Pancreas (tissue), 10 donors: ENCODE measurements around the gene TIMM17B. TPM values are rescaled to one million over a fixed set of nuclear protein-coding genes. Genes with fewer than 3 reads are reported as not detected.
"Not testable (repeated sequence)": the region's sequence is repeated elsewhere in the genome, so short reads cannot be mapped to it uniquely, and the experiment has no call there.

Experiments
- ATAC-seq, 4 donors: fragments of 200-7000 bp; cut with Tn5 transposase; one replicate each; pipeline versions ENCODE4 v1.8.0 to v1.9.1; 2020; ENCODE audit warnings: mild to moderate bottlenecking in 4 of 4, moderate library complexity in 4 of 4
- DNase-seq, 6 donors: peaks; one replicate each; pipeline ENCODE4 v3.0.0-alpha.2; 2020
- FAIRE-seq: peaks from 2 replicates; lab custom pipeline; 2012; peaks lifted over from hg19 to GRCh38; lab: Jason Lieb, UNC
- H3K27ac ChIP-seq, 4 donors: fragments of 200-600 bp; sonication (generic); 1 replicate in 3 of 4; 2 replicates in 1 of 4; pipeline versions ENCODE4 v1.5.0 to v1.8.0; 2020
- H3K27me3 ChIP-seq, 4 donors: fragments of 200-600 bp; one replicate each; pipeline ENCODE4 v1.8.0; 2021
- H3K36me3 ChIP-seq, 3 donors: fragments of 200-600 bp; sonication (generic) in 1 of 3; one replicate each; pipeline versions ENCODE4 v1.5.0 to v1.8.0; 2020 to 2021
- H3K4me1 ChIP-seq, 3 donors: fragments of 200-600 bp; one replicate each; pipeline ENCODE4 v1.8.0; 2021
- H3K4me3 ChIP-seq, 4 donors: fragments of 200-600 bp; sonication (generic) in 2 of 4; one replicate each; pipeline versions ENCODE4 v1.5.0 to v1.8.0; 2020 to 2021
- H3K9me3 ChIP-seq, 4 donors: fragments of 200-600 bp; one replicate each; pipeline ENCODE4 v1.8.0; 2021
- CTCF ChIP-seq, 4 donors: fragments of 200-600 bp; sonication (generic) in 3 of 4; IDR thresholded peaks; one replicate each; pipeline versions ENCODE4 v1.5.0 to v1.8.0; 2021; ENCODE audit warnings: antibody characterized with exemption in 4 of 4
- WGBS, 2 donors: extraction: QIAGEN DNeasy Blood & Tissue Kit; methylation state at CpG; one replicate each; pipeline ENCODE4 v1.1.7; 2013; 5-methylcytosine and 5-hydroxymethylcytosine counted together
- intact Hi-C, 3 donors: fragments of 100-400 bp; cut with DNase I; formaldehyde crosslinking; loops; one replicate each; pipeline versions ENCODE4 v1.11.1 to v1.14.2; 2022
- polyA plus RNA-seq, 2 donors: library from polyadenylated mRNA; stranded (reverse); fragments of 200-250 nt; gene quantifications; one replicate each; pipeline ENCODE4 v1.2.3, GENCODE V29; 2013
- total RNA-seq, 6 donors: library from RNA; stranded (reverse); fragmentation: NEBNext Ultra II Directional in 4 of 6; extraction: Animal tissue kit (Norgen Biotek cat#: 25700) in 4 of 6; gene quantifications; one replicate each; pipeline versions ENCODE4 v1.2.1 to v1.2.4, GENCODE V29; 2021 to 2023
- donor health status: healthy with polysubstance abuse.
- donor health status: DM: no; HTN: no; CAD: no; lungs with moderate emphysema.
- donor health status: DM: no; HTN: no; CAD: no.
- donor health status: control.
- donor health status: control.
- donor health status: Bipolar disorder and iron deficiency.
- donor health status: DM: yes; HTN: yes; CAD: no.
- donor health status: DM: no; HTN: no; CAD: no.
- donor health status: DM: no; HTN: no; CAD: no.
- donor health status: DM: yes; HTN: yes; CAD: no.

TIMM17B gene
- total and polyA plus RNA-seq, 8 donors: 15.7 to 48.9 (median 22.5) TPM

- 31 to 37% methylated on average over 4 of the region's 4 CpGs for WGBS, 2 donors
- no peaks in the 10 kb centered on the region for H3K9me3 ChIP-seq
- intact Hi-C loops: no loop called here
- H3K4me1 ChIP-seq: no peaks in the 10 kb centered on the region
- no peak overlapping the region for H3K4me3 ChIP-seq
- no peak for ATAC-seq
- no peak overlapping the region for H3K27ac ChIP-seq
- no peaks in the 10 kb centered on the region for H3K27me3 ChIP-seq
- H3K36me3 ChIP-seq: no peaks in the 10 kb centered on the region
- DNase-seq: no peak
- TF ChIP-seq CTCF (IDR thresholded peaks at IDR 0.05): no peak
- no peak for FAIRE-seq
Observed at GRCh38 chrX:48864210-48864609, 33.4 kb downstream of the TIMM17B start.

- FAIRE-seq (no peak), DNase-seq (no peak), ATAC-seq (no peak)
- intact Hi-C loops: no loop called here
- no peaks in the 10 kb centered on the region for H3K9me3 ChIP-seq
- H3K27me3 ChIP-seq: peaks cover 0 to 8% (median under 1%) of the 10 kb centered on the region in 4 donors
- no peak overlapping the region for H3K4me3 ChIP-seq
- WGBS, 2 donors: 30 to 39% methylated on average over 5 of the region's 5 CpGs
- no peak for TF ChIP-seq CTCF (IDR thresholded peaks at IDR 0.05)
- no peaks in the 10 kb centered on the region for H3K4me1 ChIP-seq
- H3K36me3 ChIP-seq: no peaks in the 10 kb centered on the region
- no peak overlapping the region for H3K27ac ChIP-seq
Observed at GRCh38 chrX:48854898-48855297, 42.7 kb downstream of the TIMM17B start.

GRCh38 chrX:48854121-48854804 is 43.3 kb downstream of the TIMM17B start:
- H3K4me1 ChIP-seq, intact Hi-C loops, ATAC-seq, H3K9me3 ChIP-seq, H3K4me3 ChIP-seq, DNase-seq, FAIRE-seq, H3K36me3 ChIP-seq, H3K27ac ChIP-seq: not testable (repeated sequence)
- peaks cover 0 to 12% (median 3%) of the 10 kb centered on the region in 4 donors for H3K27me3 ChIP-seq
- WGBS, 2 donors: 77 to 89% methylated on average over 12 of the region's 12 CpGs

GRCh38 chrX:48853494-48853893 is 44.1 kb downstream of the TIMM17B start:
- H3K9me3 ChIP-seq, ATAC-seq, FAIRE-seq, H3K27ac ChIP-seq, DNase-seq, H3K4me3 ChIP-seq, H3K4me1 ChIP-seq, H3K36me3 ChIP-seq, intact Hi-C loops: not testable (repeated sequence)
- peaks cover 0 to 15% (median 3%) of the 10 kb centered on the region in 4 donors for H3K27me3 ChIP-seq

- Histone ChIP-seq H3K27ac (no peak overlapping the region), H3K9me3 (no peaks in the 10 kb centered on the region), H3K4me1 (no peaks in the 10 kb centered on the region), H3K27me3 (peaks cover 0 to 15% (median 5%) of the 10 kb centered on the region in 4 donors), H3K4me3 (no peak overlapping the region), H3K36me3 (no peaks in the 10 kb centered on the region)
- no peak for DNase-seq
- no peak for ATAC-seq
- FAIRE-seq: no peak
- intact Hi-C loops: no loop called here
- TF ChIP-seq CTCF (IDR thresholded peaks at IDR 0.05): no peak
- 72% methylated on average over 7 of the region's 7 CpGs for WGBS, 2 donors
Observed at GRCh38 chrX:48852857-48853256, 44.7 kb downstream of the TIMM17B start.

GRCh38 chrX:48848847-48849246 is 48.7 kb downstream of the TIMM17B start:
- WGBS, 2 donors: 31 to 40% methylated on average over 1 of the region's 1 CpG
- no peaks in the 10 kb centered on the region for H3K36me3 ChIP-seq
- H3K4me1 ChIP-seq: no peaks in the 10 kb centered on the region
- FAIRE-seq (no peak), ATAC-seq (no peak), DNase-seq (no peak)
- H3K4me3 ChIP-seq: no peak overlapping the region
- H3K27ac ChIP-seq: no peak overlapping the region
- H3K27me3 ChIP-seq: peaks cover 0 to 12% (median 5%) of the 10 kb centered on the region in 4 donors
- intact Hi-C loops: no loop called here
- H3K9me3 ChIP-seq: no peaks in the 10 kb centered on the region
- no peak for TF ChIP-seq CTCF (IDR thresholded peaks at IDR 0.05)
